ENCODE measurements around the gene CCDC87. TPM values are rescaled to one million over a fixed set of nuclear protein-coding genes. Genes with fewer than 3 reads are reported as not detected.

CCDC87 gene
- 0.87 and 1.2 TPM in 2 replicates for total RNA-seq

GRCh38 chr11:66592457-66593302 is at the start of gene CCDC87, which contains the start of gene CCS:
TSS of gene CCDC87 (minus strand) at chr11:66593063. CDS start at chr11:66593015, 48 bp downstream.
TSS of gene CCS (plus strand) at chr11:66593185. CDS start at chr11:66593262, 77 bp downstream.

GRCh38 chr11:66638177-66639065 is 45.6 kb upstream of the CCDC87 start, which contains the start of gene RBM4:
TSS of gene RBM4 (plus strand) at chr11:66638703. CDS start at chr11:66639712, 1,009 bp downstream.

GRCh38 chr11:66616379-66617154 is 23.7 kb upstream of the CCDC87 start, which contains the start of gene RBM14:
TSS of gene RBM14 (plus strand) at chr11:66616630. CDS start at chr11:66616721, 91 bp downstream.

GRCh38 chr11:66568124-66568916 is 24.5 kb downstream of the CCDC87 start, which contains the start of gene CTSF:
TSS of gene CTSF (minus strand) at chr11:66568606. CDS start at chr11:66568486, 120 bp downstream.

GRCh38 chr11:66546368-66546965 is 46.4 kb downstream of the CCDC87 start, which contains the start of gene ACTN3:
TSS of gene ACTN3 (plus strand) at chr11:66546903. CDS start at chr11:66546938, 35 bp downstream.

GRCh38 chr11:66545701-66546367 is 47.0 kb downstream of the CCDC87 start, which contains the start of gene ZDHHC24:
TSS of gene ZDHHC24 (minus strand) at chr11:66546048. CDS start at chr11:66546003, 45 bp downstream.

Small RNAs within 50 kb of the gene (small RNA-seq; reads per million reads assigned to genes)
- gene RNU4-39P = 0.09 reads per million

Other genes with a start within 250 kb of the CCDC87 start
- 31.4 and 56.2 TPM in 2 replicates for gene BRMS1, start 248.0 kb downstream of the CCDC87 start, total RNA-seq
- 17.2 and 22.8 TPM in 2 replicates for gene B4GAT1, start 245.4 kb downstream of the CCDC87 start, total RNA-seq
- 0.39 and 0.76 TPM in 2 replicates for gene SLC29A2, start 221.3 kb downstream of the CCDC87 start, total RNA-seq
- gene NPAS4, start 172.0 kb downstream of the CCDC87 start, total RNA-seq = not detected in 2 replicates
- gene MRPL11, start 154.2 kb downstream of the CCDC87 start, total RNA-seq = 24.7 and 30.1 TPM in 2 replicates
- 12.0 and 14.9 TPM in 2 replicates for gene PELI3, start 126.2 kb downstream of the CCDC87 start, total RNA-seq
- gene DPP3, start 112.6 kb downstream of the CCDC87 start, total RNA-seq = 53.0 and 79.3 TPM in 2 replicates
- 43.4 and 55.0 TPM in 2 replicates for gene BBS1, start 82.4 kb downstream of the CCDC87 start, total RNA-seq
- 10.2 and 14.0 TPM in 2 replicates for gene ZDHHC24, start 47.0 kb downstream of the CCDC87 start, total RNA-seq
- not detected in 2 replicates for gene ACTN3, start 46.2 kb downstream of the CCDC87 start, total RNA-seq
- 11.1 and 71.5 TPM in 2 replicates for gene CTSF, start 24.5 kb downstream of the CCDC87 start, total RNA-seq
- gene CCS, start 122 bp upstream of the CCDC87 start, total RNA-seq = 21.4 and 43.6 TPM in 2 replicates
- gene RBM14, start 23.6 kb upstream of the CCDC87 start, total RNA-seq = 37.3 and 39.3 TPM in 2 replicates
- gene RBM4, start 45.6 kb upstream of the CCDC87 start, total RNA-seq = 90.0 and 98.2 TPM in 2 replicates
- gene RBM4B, start 84.8 kb upstream of the CCDC87 start, total RNA-seq = 33.0 and 37.3 TPM in 2 replicates
- 26.3 and 29.9 TPM in 2 replicates for gene SPTBN2, start 136.2 kb upstream of the CCDC87 start, total RNA-seq

Data from placental epithelial cell (primary cell).